H1 (cell line): ENCODE results near the gene GPS1.

Experiments
- ATF2 ChIP-seq: IDR thresholded peaks from 2 replicates; pipeline ENCODE4 v1.6.1; 2012; ENCODE audit warnings: low read length, inconsistent platforms
- ATF3 ChIP-seq: IDR thresholded peaks from 2 replicates; pipeline ENCODE4 v1.6.1; 2011; ENCODE audit warnings: low read depth, mild to moderate bottlenecking, low read length; ENCODE audit not compliant: insufficient read depth
- CHD2 ChIP-seq: IDR thresholded peaks from 2 replicates; pipeline ENCODE4 v1.6.1; 2012; ENCODE audit warnings: low read length, improper control_type of control experiment
- CTCF ChIP-seq, 3 experiments: IDR thresholded peaks; 1 replicate in 2 of 3; 2 replicates in 1 of 3; pipeline versions ENCODE4 v1.5.1 to v1.6.1; 2011; ENCODE audit warnings: low read length in 3 of 3, mild to moderate bottlenecking in 3 of 3, inconsistent platforms in 2 of 3, low read depth in 1 of 3, moderate library complexity in 1 of 3; ENCODE audit not compliant: insufficient read depth in 1 of 3; ENCODE audit errors: control extremely low read depth in 1 of 3
- EZH2 ChIP-seq: fragments of 200-600 bp; sonication (generic); IDR thresholded peaks from 2 replicates; pipeline ENCODE4 v1.7.1; 2012; ENCODE audit warnings: low read depth, mild to moderate bottlenecking, moderate library complexity, low read length, inconsistent platforms; ENCODE audit not compliant: severe bottlenecking
- MAX ChIP-seq: IDR thresholded peaks from 2 replicates; pipeline ENCODE4 v1.6.1; 2012; ENCODE audit warnings: inconsistent platforms
- POLR2A ChIP-seq, 2 experiments: IDR thresholded peaks; 1 replicate in 1 of 2; 2 replicates in 1 of 2; pipeline ENCODE4 v1.6.1; 2011; ENCODE audit warnings: low read depth in 2 of 2, low read length in 2 of 2, mild to moderate bottlenecking in 2 of 2; ENCODE audit errors: control extremely low read depth in 1 of 2
- RNF2 ChIP-seq: fragments of 200-900, 300-1000 bp; sonication (generic); IDR thresholded peaks from 2 replicates; pipeline ENCODE4 v1.7.1; 2016; ENCODE audit warnings: borderline replicate concordance, low read depth, mild to moderate bottlenecking, antibody characterized with exemption, low read length; ENCODE audit not compliant: poor library complexity, severe bottlenecking; ENCODE audit errors: missing control alignments
- USF2 ChIP-seq: IDR thresholded peaks from 2 replicates; pipeline ENCODE4 v1.6.1; 2011; ENCODE audit warnings: low read length, improper control_type of control experiment

GRCh38 chr17:82081546-82081945 is 29.8 kb downstream of the GPS1 start:
- TF ChIP-seq EZH2 (no peak), CTCF (IDR thresholded peaks at IDR 0.05; ENCODE audit: control extremely low read depth in 1 of 3, insufficient read depth in 1 of 3, low read depth in 1 of 3, low read length in 3 of 3) (no peak), POLR2A (IDR thresholded peaks at IDR 0.05; ENCODE audit: control extremely low read depth in 1 of 2, low read depth in 2 of 2, low read length in 2 of 2) (no peak; a peak in 1 of 3 replicates), ATF3 (no peak), CHD2 (no peak), ATF2 (no peak), MAX (no peak), RNF2 (no peak), USF2 (no peak)
